Jurkat, Clone E6-1 (cell line): ENCODE measurements around the gene MYOZ3.

Experiments used
- DNase-seq: peaks from one replicate; pipeline ENCODE4 v3.0.0-alpha.2; 2011; ENCODE audit warnings: low read depth, low spot score
- H3K4me3 ChIP-seq: 2 replicates; pipeline ENCODE4 v1.5.1; 2011; ENCODE audit warnings: mild to moderate bottlenecking, low read length, control low read depth, moderate library complexity

The MYOZ3 gene

GRCh38 chr5:150640311-150641005 is 20.6 kb upstream of the MYOZ3 start, which contains the start of gene SYNPO:
Gene SYNPO (plus strand): TSS chr5:150640660. CDS start chr5:150648276, 7,616 bp downstream.
- DNase-seq: no peak

GRCh38 chr5:150641006-150641570 is 20.0 kb upstream of the MYOZ3 start:
- DNase-seq: no peak
- no peak overlapping the region for H3K4me3 ChIP-seq

More at GRCh38 chr5:150640311-150641005, 20.6 kb upstream of the MYOZ3 start, which contains the start of gene SYNPO:
- no peak within 1 kb of the TSS for H3K4me3 ChIP-seq

GRCh38 chr5:150641824-150642566 is 19.1 kb upstream of the MYOZ3 start:
- no peak for DNase-seq
- no peak overlapping the region for H3K4me3 ChIP-seq

GRCh38 chr5:150642567-150642927 is 18.5 kb upstream of the MYOZ3 start:
- no peak overlapping the region for H3K4me3 ChIP-seq
- no peak for DNase-seq

GRCh38 chr5:150642991-150643710 is 17.9 kb upstream of the MYOZ3 start:
- H3K4me3 ChIP-seq: no peak overlapping the region
- DNase-seq: no peak

GRCh38 chr5:150644058-150644457 is 17.0 kb upstream of the MYOZ3 start:
- H3K4me3 ChIP-seq: no peak overlapping the region
- no peak for DNase-seq

- DNase-seq: no peak
- no peak overlapping the region for H3K4me3 ChIP-seq
These were observed 16.5 kb upstream of the MYOZ3 start for GRCh38 chr5:150644514-150644913.

- no peak for DNase-seq
These were observed 15.9 kb upstream of the MYOZ3 start for GRCh38 chr5:150645070-150645700.

GRCh38 chr5:150647275-150648251 is 13.5 kb upstream of the MYOZ3 start:
- H3K4me3 ChIP-seq: no peak overlapping the region
- DNase-seq: no peak

More at GRCh38 chr5:150645070-150645700, 15.9 kb upstream of the MYOZ3 start:
- no peak overlapping the region for H3K4me3 ChIP-seq

GRCh38 chr5:150648294-150649107 is 12.6 kb upstream of the MYOZ3 start:
- no peak overlapping the region for H3K4me3 ChIP-seq
- no peak for DNase-seq

GRCh38 chr5:150649108-150650020 is 11.7 kb upstream of the MYOZ3 start:
- no peak for DNase-seq
- H3K4me3 ChIP-seq: no peak overlapping the region

- no peak for DNase-seq
- H3K4me3 ChIP-seq: no peak overlapping the region
These were observed 10.7 kb upstream of the MYOZ3 start for GRCh38 chr5:150650021-150651006.

GRCh38 chr5:150651382-150651781 is 9.7 kb upstream of the MYOZ3 start:
- no peak for DNase-seq

GRCh38 chr5:150651924-150652671 is 9.0 kb upstream of the MYOZ3 start:
- H3K4me3 ChIP-seq: no peak overlapping the region
- DNase-seq: no peak

More at GRCh38 chr5:150651382-150651781, 9.7 kb upstream of the MYOZ3 start:
- no peak overlapping the region for H3K4me3 ChIP-seq
